ENCODE measurements around the gene RASSF10.

GRCh38 chr11:13061294-13061990 lies 52.3 kb downstream of the RASSF10 start:
- TF ChIP-seq POLR2AphosphoS5 (IDR thresholded peaks at IDR 0.05) (no peak), RAD21 (conservative IDR thresholded peaks at IDR 0.05) (no peak), REST (IDR thresholded peaks at IDR 0.05; ENCODE audit: borderline replicate concordance) (no peak), CTCF (IDR thresholded peaks at IDR 0.05; ENCODE audit: poor library complexity, severe bottlenecking) (no peak), EZH2 (IDR thresholded peaks at IDR 0.05; ENCODE audit: borderline replicate concordance, insufficient read depth, low read length, poor library complexity, severe bottlenecking) (no peak), TAF1 (IDR thresholded peaks at IDR 0.05; ENCODE audit: low read depth) (no peak), EP300 (conservative IDR thresholded peaks at IDR 0.05; ENCODE audit: poor library complexity, severe bottlenecking) (no peak)

All from neural cell (in vitro differentiated cells).